B cell (primary cell): Measurements from ENCODE around the gene PP2D1. TPM values are rescaled to one million over a fixed set of nuclear protein-coding genes. Genes with fewer than 3 reads are reported as not detected.

ENCODE experiments used
- ATAC-seq: fragments of 200-7000 bp; cut with Tn5 transposase; one replicate; pipeline ENCODE4 v1.10.0; 2021; ENCODE audit warnings: low read depth, mild to moderate bottlenecking, moderate number of reproducible peaks, moderate library complexity
- CTCF ChIA-PET: fragments of 350-600 bp; sonication (Branson Sonifier 250); formaldehyde crosslinking; loops from one replicate; lab custom pipeline; 2021; ENCODE audit warnings: antibody characterized with exemption, inconsistent platforms; lab: Charles Lee
- POLR2A ChIA-PET: fragments of 350-600 bp; sonication (Branson Sonifier 250); formaldehyde crosslinking; loops from one replicate; lab custom pipeline; 2021; ENCODE audit warnings: antibody characterized with exemption; lab: Charles Lee
- DNase-seq: peaks from one replicate; pipeline ENCODE4 v3.0.0; 2013
- H2AFZ ChIP-seq: 2 replicates; pipeline ENCODE4 v1.6.1; 2012; ENCODE audit warnings: mild to moderate bottlenecking, low read depth, low read length; ENCODE audit not compliant: insufficient read depth, poor library complexity, severe bottlenecking
- H3K27ac ChIP-seq, 2 donors: 1 replicate in 1 of 2; 2 replicates in 1 of 2; pipeline ENCODE4 v1.5.1; 2012 to 2013; ENCODE audit warnings: low read length in 2 of 2, mild to moderate bottlenecking in 2 of 2, moderate library complexity in 1 of 2
- H3K27me3 ChIP-seq, 4 experiments: fragments of 200-600 bp in 1 of 4; sonication (generic) in 1 of 4; replicated peaks in 1 of 4; 1 replicate in 2 of 4; 2 replicates in 2 of 4; pipeline versions ENCODE4 v1.6.1 to v1.7.0; 2013 to 2016; ENCODE audit warnings: low read length in 3 of 4, mild to moderate bottlenecking in 2 of 4, mixed read lengths in 1 of 4, moderate library complexity in 1 of 4; ENCODE audit not compliant: insufficient read depth in 4 of 4, control insufficient read depth in 3 of 4; ENCODE audit errors: control extremely low read depth in 1 of 4
- H3K36me3 ChIP-seq, 2 experiments: replicated peaks in 1 of 2; 1 replicate in 1 of 2; 2 replicates in 1 of 2; pipeline versions ENCODE4 v1.6.1 to v1.7.1; 2013; ENCODE audit warnings: low read length in 1 of 2; ENCODE audit not compliant: insufficient read depth in 2 of 2, control insufficient read depth in 1 of 2; ENCODE audit errors: control extremely low read depth in 1 of 2, extremely low read depth in 1 of 2
- H3K4me1 ChIP-seq, 2 donors: fragments of 200-600 bp in 1 of 2; sonication (generic) in 1 of 2; 1 replicate in 1 of 2; 2 replicates in 1 of 2; pipeline versions ENCODE4 v1.5.1 to v1.6.1; 2013 to 2017; ENCODE audit warnings: low read length in 2 of 2; ENCODE audit not compliant: control insufficient read depth in 2 of 2, insufficient read depth in 2 of 2
- H3K4me2 ChIP-seq: replicated peaks from 2 replicates; pipeline ENCODE3; 2012; ENCODE audit warnings: mild to moderate bottlenecking, low read depth, low read length; ENCODE audit not compliant: poor library complexity, severe bottlenecking
- H3K4me3 ChIP-seq, 5 experiments: fragments of 200-600 bp in 1 of 5; sonication (generic) in 1 of 5; 1 replicate in 3 of 5; 2 replicates in 2 of 5; pipeline versions ENCODE4 v1.5.1 to v1.7.0; 2011 to 2016; ENCODE audit warnings: low read length in 4 of 5, mild to moderate bottlenecking in 4 of 5, low read depth in 2 of 5, control low read depth in 1 of 5, moderate library complexity in 1 of 5; ENCODE audit not compliant: insufficient read depth in 1 of 5; ENCODE audit errors: control extremely low read depth in 1 of 5, extremely low read depth in 1 of 5
- H3K79me2 ChIP-seq: fragments of 200-600 bp; sonication (generic); one replicate; pipeline ENCODE4 v1.6.0; 2016; ENCODE audit warnings: low read length; ENCODE audit not compliant: control insufficient read depth, insufficient read depth
- H3K9ac ChIP-seq: fragments of 200-600 bp; sonication (generic); 2 replicates; pipeline ENCODE4 v1.6.1; 2017; ENCODE audit warnings: mild to moderate bottlenecking, low read length, moderate library complexity
- H3K9me3 ChIP-seq, 3 donors: one replicate each; pipeline versions ENCODE4 v1.6.1 to v1.7.1; 2013; ENCODE audit warnings: low read length in 2 of 3; ENCODE audit not compliant: control insufficient read depth in 2 of 3, insufficient read depth in 1 of 3; ENCODE audit errors: control extremely low read depth in 1 of 3
- H4K20me1 ChIP-seq: 2 replicates; pipeline ENCODE4 v1.6.0; 2012; ENCODE audit warnings: mild to moderate bottlenecking, low read length; ENCODE audit not compliant: insufficient read depth, control insufficient read depth, poor library complexity, severe bottlenecking
- H3K27ac Mint-ChIP-seq: one replicate; pipeline ENCODE4 v1.8.0; 2021; ENCODE audit warnings: mixed read lengths
- H3K27me3 Mint-ChIP-seq: one replicate; pipeline ENCODE4 v1.8.0; 2021; ENCODE audit warnings: mixed read lengths
- H3K4me1 Mint-ChIP-seq: one replicate; pipeline ENCODE4 v1.8.0; 2021; ENCODE audit warnings: mixed read lengths
- H3K4me3 Mint-ChIP-seq: one replicate; pipeline ENCODE4 v1.8.0; 2021; ENCODE audit warnings: mixed read lengths
- H3K9me3 Mint-ChIP-seq: one replicate; pipeline ENCODE4 v1.8.0; 2022; ENCODE audit warnings: mixed read lengths; ENCODE audit not compliant: insufficient read depth
- EZH2 ChIP-seq: IDR thresholded peaks from 2 replicates; pipeline ENCODE4 v1.6.1; 2012; ENCODE audit warnings: borderline replicate concordance, low read depth, mild to moderate bottlenecking, moderate library complexity, low read length; ENCODE audit not compliant: insufficient read depth, poor library complexity, severe bottlenecking
- WGBS: methylation state at CpG from one replicate; pipeline ENCODE4 v1.1.5; 2013; ENCODE audit warnings: missing lambda C conversion rate; ENCODE audit not compliant: insufficient coverage; 5-methylcytosine and 5-hydroxymethylcytosine counted together
- intact Hi-C: fragments of 100-400 bp; cut with micrococcal nuclease; formaldehyde crosslinking; loops from one replicate; pipeline ENCODE4 v1.10.0; 2022
- polyA plus RNA-seq: library from polyadenylated mRNA; depleted of rRNA; stranded (reverse); fragments of >200 nt; gene quantifications from 2 replicates; pipeline ENCODE4 v1.2.3, GENCODE V29; 2012
- total RNA-seq, 2 donors: library from RNA; stranded (reverse); fragments of 120-200 nt in 1 of 2; gene quantifications; 1 replicate in 1 of 2; 2 replicates in 1 of 2; pipeline versions ENCODE4 v1.2.3 to v1.2.4, GENCODE V29; 2013 to 2022
- TF ChIP-seq, protein P1 (sequence below): fragments of 200-600 bp; IDR thresholded peaks from one replicate; pipeline ENCODE4 v1.8.0; 2022; ENCODE audit warnings: antibody characterized with exemption, mild to moderate bottlenecking

Gene PP2D1
- total and polyA plus RNA-seq, 2 donors (not counting 1 experiment from before 2014, with no cell fraction given) = not detected

DNA sequence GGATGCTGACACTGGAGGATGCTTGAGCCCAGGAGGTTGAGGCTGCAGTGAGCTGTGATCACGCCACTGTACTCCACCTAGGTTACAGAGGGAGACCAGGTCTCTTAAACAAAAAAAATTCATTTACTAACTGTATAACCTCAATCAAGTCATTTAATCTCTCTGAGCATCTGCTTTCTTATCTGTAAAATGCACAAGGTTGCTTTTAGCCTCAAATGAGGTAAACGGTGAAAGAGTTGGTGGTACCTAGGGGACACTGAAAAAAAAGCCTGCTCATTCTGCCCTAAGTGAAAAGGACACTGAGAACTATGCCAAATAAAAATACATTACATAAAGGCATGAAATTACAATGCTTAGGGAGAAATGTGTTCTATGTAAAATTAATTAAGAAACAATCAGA is 3.4 kb downstream of the PP2D1 start:
- Histone ChIP-seq H2AFZ (no peak overlapping the region), H4K20me1 (no peaks in the 10 kb centered on the region), H3K9ac (no peak overlapping the region), H3K4me2 (no peak overlapping the region), H3K36me3 (no peaks in the 10 kb centered on the region), H3K27me3 (no peaks in the 10 kb centered on the region), H3K4me3 (no peak overlapping the region), H3K79me2 (no peaks in the 10 kb centered on the region), H3K27ac (no peak overlapping the region), H3K9me3 (no peaks in the 10 kb centered on the region), H3K4me1 (no peaks in the 10 kb centered on the region)
- H3K27me3 Mint-ChIP-seq = no peaks in the 10 kb centered on the region
- ChIA-PET POLR2A (no interaction called here), CTCF (no interaction called here)
- no peak overlapping the region for H3K4me3 Mint-ChIP-seq
- intact Hi-C loops = no loop called here
- TF ChIP-seq, protein P1, sequence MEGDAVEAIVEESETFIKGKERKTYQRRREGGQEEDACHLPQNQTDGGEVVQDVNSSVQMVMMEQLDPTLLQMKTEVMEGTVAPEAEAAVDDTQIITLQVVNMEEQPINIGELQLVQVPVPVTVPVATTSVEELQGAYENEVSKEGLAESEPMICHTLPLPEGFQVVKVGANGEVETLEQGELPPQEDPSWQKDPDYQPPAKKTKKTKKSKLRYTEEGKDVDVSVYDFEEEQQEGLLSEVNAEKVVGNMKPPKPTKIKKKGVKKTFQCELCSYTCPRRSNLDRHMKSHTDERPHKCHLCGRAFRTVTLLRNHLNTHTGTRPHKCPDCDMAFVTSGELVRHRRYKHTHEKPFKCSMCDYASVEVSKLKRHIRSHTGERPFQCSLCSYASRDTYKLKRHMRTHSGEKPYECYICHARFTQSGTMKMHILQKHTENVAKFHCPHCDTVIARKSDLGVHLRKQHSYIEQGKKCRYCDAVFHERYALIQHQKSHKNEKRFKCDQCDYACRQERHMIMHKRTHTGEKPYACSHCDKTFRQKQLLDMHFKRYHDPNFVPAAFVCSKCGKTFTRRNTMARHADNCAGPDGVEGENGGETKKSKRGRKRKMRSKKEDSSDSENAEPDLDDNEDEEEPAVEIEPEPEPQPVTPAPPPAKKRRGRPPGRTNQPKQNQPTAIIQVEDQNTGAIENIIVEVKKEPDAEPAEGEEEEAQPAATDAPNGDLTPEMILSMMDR = no peak
- no peak for TF ChIP-seq EZH2
- DNase-seq (no peak), ATAC-seq (no peak)
- H3K27ac Mint-ChIP-seq = no peak overlapping the region
- no CpG with 5 or more reads among the region's 2 CpGs for WGBS
- H3K9me3 Mint-ChIP-seq = no peaks in the 10 kb centered on the region
- no peaks in the 10 kb centered on the region for H3K4me1 Mint-ChIP-seq

GRCh38 chr3:20007960-20008359 is 4.1 kb downstream of the PP2D1 start:
- WGBS = 97% methylated on average over 15 of the region's 20 CpGs
- no peak overlapping the region for H3K4me3 ChIP-seq
- no peaks in the 10 kb centered on the region for H3K9me3 ChIP-seq
- POLR2A ChIA-PET = no interaction called here
- no peaks in the 10 kb centered on the region for H4K20me1 ChIP-seq
- no peak overlapping the region for H3K9ac ChIP-seq
- CTCF ChIA-PET = no interaction called here
- Mint-ChIP-seq H3K4me1 (no peaks in the 10 kb centered on the region), H3K27me3 (no peaks in the 10 kb centered on the region), H3K9me3 (no peaks in the 10 kb centered on the region), H3K27ac (no peak overlapping the region), H3K4me3 (no peak overlapping the region)
- TF ChIP-seq, protein P1 = no peak
- no peak for TF ChIP-seq EZH2
- no peaks in the 10 kb centered on the region for H3K79me2 ChIP-seq
- intact Hi-C loops = no loop called here
- ATAC-seq = no peak
- no peak overlapping the region for H2AFZ ChIP-seq
- H3K4me2 ChIP-seq = no peak overlapping the region
- no peak for DNase-seq
- H3K4me1 ChIP-seq = no peaks in the 10 kb centered on the region
- H3K27ac ChIP-seq = no peak overlapping the region
- no peaks in the 10 kb centered on the region for H3K27me3 ChIP-seq
- H3K36me3 ChIP-seq = no peaks in the 10 kb centered on the region
